ENCODE data around the gene PSMD4. TPM values are rescaled to one million over a fixed set of nuclear protein-coding genes. Genes with fewer than 3 reads are reported as not detected.
"Not testable (repeated sequence)": the region's sequence is repeated elsewhere in the genome, so short reads cannot be mapped to it uniquely, and the experiment has no call there.

Gene PSMD4
- total RNA-seq, 2 experiments from 2014 or later, result 57.2 TPM

GRCh38 chr1:151266821-151267220 lies 12.3 kb downstream of the PSMD4 start:
- H3K4me1 ChIP-seq (ENCODE audit: insufficient read depth, low read length), result no peaks in the 10 kb centered on the region
- no peaks in the 10 kb centered on the region for H3K9me3 ChIP-seq (ENCODE audit: control insufficient read depth in 1 of 2, insufficient read depth in 1 of 2, low read length in 2 of 2)
- ATAC-seq (ENCODE audit: poor library complexity) (no peak), DNase-seq (no peak)
- no peak overlapping the region for H3K27ac Mint-ChIP-seq
- H3K9me3 Mint-ChIP-seq, result no peaks in the 10 kb centered on the region
- ChIA-PET CTCF (no interaction called here), POLR2A (no interaction called here)
- no peak for TF ChIP-seq CTCF (IDR thresholded peaks at IDR 0.05)
- peaks cover 59% of the 10 kb centered on the region for H3K36me3 ChIP-seq (ENCODE audit: insufficient read depth, low read length)
- H3K27me3 ChIP-seq (ENCODE audit: control insufficient read depth in 1 of 2, insufficient read depth in 2 of 2, low read length in 2 of 2), result no peaks in the 10 kb centered on the region
- H3K4me3 Mint-ChIP-seq, result no peak overlapping the region
- H3K4me3 ChIP-seq (ENCODE audit: low read length), result no peak overlapping the region
- H3K4me1 Mint-ChIP-seq (ENCODE audit: low read depth), result no peaks in the 10 kb centered on the region
- H3K36me3 Mint-ChIP-seq (ENCODE audit: low read depth), result peaks cover 79% of the 10 kb centered on the region
- intact Hi-C loops (cut with DNase I, micrococcal nuclease), result no loop called here
- H3K27me3 Mint-ChIP-seq, result no peaks in the 10 kb centered on the region
- no peak overlapping the region for H3K27ac ChIP-seq (ENCODE audit: low read depth in 1 of 2, low read length in 2 of 2)

GRCh38 chr1:151267760-151268159 lies 13.2 kb downstream of the PSMD4 start:
- Histone ChIP-seq H3K4me1 (ENCODE audit: insufficient read depth, low read length) (no peaks in the 10 kb centered on the region), H3K9me3 (ENCODE audit: control insufficient read depth in 1 of 2, insufficient read depth in 1 of 2, low read length in 2 of 2) (no peaks in the 10 kb centered on the region), H3K4me3 (ENCODE audit: low read length) (no peak overlapping the region), H3K27ac (ENCODE audit: low read depth in 1 of 2, low read length in 2 of 2) (no peak overlapping the region), H3K36me3 (ENCODE audit: insufficient read depth, low read length) (peaks cover 50% of the 10 kb centered on the region), H3K27me3 (ENCODE audit: control insufficient read depth in 1 of 2, insufficient read depth in 2 of 2, low read length in 2 of 2) (no peaks in the 10 kb centered on the region)
- intact Hi-C loops (cut with DNase I, micrococcal nuclease), result no loop called here
- Mint-ChIP-seq H3K27ac (no peak overlapping the region), H3K4me1 (ENCODE audit: low read depth) (no peaks in the 10 kb centered on the region), H3K27me3 (no peaks in the 10 kb centered on the region), H3K36me3 (ENCODE audit: low read depth) (peaks cover 70% of the 10 kb centered on the region), H3K4me3 (no peak overlapping the region), H3K9me3 (no peaks in the 10 kb centered on the region)
- ChIA-PET CTCF (no interaction called here), POLR2A (interaction anchor here (0.6 to 1.0 kb wide), 2 partner anchors 14 to 16 kb away, joined by 3 read pairs; partner anchors contain the start of gene ZNF687)
- no peak for TF ChIP-seq CTCF (IDR thresholded peaks at IDR 0.05)
- DNase-seq (no peak), ATAC-seq (ENCODE audit: poor library complexity) (no peak)

GRCh38 chr1:151273924-151274466 lies 19.5 kb downstream of the PSMD4 start:
- H3K4me3 ChIP-seq (ENCODE audit: low read length), result no peak overlapping the region
- ChIA-PET POLR2A (no interaction called here), CTCF (no interaction called here)
- DNase-seq (no peak), ATAC-seq (ENCODE audit: poor library complexity) (no peak)
- no peaks in the 10 kb centered on the region for H3K27me3 Mint-ChIP-seq
- no peak for TF ChIP-seq CTCF (IDR thresholded peaks at IDR 0.05)
- H3K4me3 Mint-ChIP-seq, result no peak overlapping the region
- no peaks in the 10 kb centered on the region for H3K9me3 Mint-ChIP-seq
- H3K27ac Mint-ChIP-seq, result no peak overlapping the region
- peaks cover 18% of the 10 kb centered on the region for H3K36me3 Mint-ChIP-seq (ENCODE audit: low read depth)
- H3K27me3 ChIP-seq (ENCODE audit: control insufficient read depth in 1 of 2, insufficient read depth in 2 of 2, low read length in 2 of 2), result no peaks in the 10 kb centered on the region
- H3K9me3 ChIP-seq (ENCODE audit: control insufficient read depth in 1 of 2, insufficient read depth in 1 of 2, low read length in 2 of 2), result no peaks in the 10 kb centered on the region
- no peaks in the 10 kb centered on the region for H3K36me3 ChIP-seq (ENCODE audit: insufficient read depth, low read length)
- no peaks in the 10 kb centered on the region for H3K4me1 Mint-ChIP-seq (ENCODE audit: low read depth)
- intact Hi-C loops (cut with DNase I, micrococcal nuclease), result no loop called here
- no peak overlapping the region for H3K27ac ChIP-seq (ENCODE audit: low read depth in 1 of 2, low read length in 2 of 2)
- no peaks in the 10 kb centered on the region for H3K4me1 ChIP-seq (ENCODE audit: insufficient read depth, low read length)

- CTCF ChIA-PET, H3K27ac Mint-ChIP-seq, POLR2A ChIA-PET: not testable (repeated sequence)
These were observed 20.8 kb downstream of the PSMD4 start for GRCh38 chr1:151275341-151275740.

More at GRCh38 chr1:151275341-151275740, 20.8 kb downstream of the PSMD4 start:
- H3K9me3 ChIP-seq (ENCODE audit: control insufficient read depth in 1 of 2, insufficient read depth in 1 of 2, low read length in 2 of 2); H3K36me3 Mint-ChIP-seq (ENCODE audit: low read depth); H3K4me3 Mint-ChIP-seq; H3K27ac ChIP-seq (ENCODE audit: low read depth in 1 of 2, low read length in 2 of 2); H3K4me1 ChIP-seq (ENCODE audit: insufficient read depth, low read length); H3K27me3 ChIP-seq (ENCODE audit: control insufficient read depth in 1 of 2, insufficient read depth in 2 of 2, low read length in 2 of 2); intact Hi-C loops (cut with DNase I, micrococcal nuclease); H3K27me3 Mint-ChIP-seq; H3K36me3 ChIP-seq (ENCODE audit: insufficient read depth, low read length); H3K4me1 Mint-ChIP-seq (ENCODE audit: low read depth); H3K9me3 Mint-ChIP-seq; H3K4me3 ChIP-seq (ENCODE audit: low read length); ATAC-seq (ENCODE audit: poor library complexity); DNase-seq: not testable (repeated sequence)
